ENCODE data around the gene TRAF3IP3. TPM values are rescaled to one million over a fixed set of nuclear protein-coding genes. Genes with fewer than 3 reads are reported as not detected.

TRAF3IP3 gene
- total RNA-seq, 1 experiment from 2014 or later = not detected

DNA sequence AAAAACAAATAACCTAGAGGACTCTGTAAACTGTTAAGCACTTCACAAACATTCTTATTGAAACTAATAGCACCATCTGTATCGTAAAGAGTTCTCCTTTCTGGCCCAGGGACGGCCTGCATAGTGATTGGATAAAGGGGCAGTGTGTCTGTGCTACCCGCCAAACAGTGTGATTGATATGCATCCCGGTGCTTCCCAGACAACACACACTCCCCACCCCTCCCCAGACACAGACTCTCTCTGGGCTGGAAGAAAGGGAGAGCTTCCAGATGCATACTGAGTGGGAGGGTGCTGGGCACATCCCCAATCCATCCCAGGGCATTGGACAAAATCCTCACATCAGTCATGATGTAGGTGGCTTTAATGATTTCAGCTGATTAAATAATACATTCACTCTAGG, 47.6 kb upstream of the TRAF3IP3 start:
- DNase-seq = no peak
- Mint-ChIP-seq H3K9me3 (ENCODE audit: unreplicated experiment) (no peaks in the 10 kb centered on the region), H3K36me3 (ENCODE audit: insufficient read depth, unreplicated experiment) (no peaks in the 10 kb centered on the region), H3K27me3 (ENCODE audit: insufficient read depth, unreplicated experiment) (peaks cover 14% of the 10 kb centered on the region), H3K4me3 (ENCODE audit: unreplicated experiment) (no peak overlapping the region), H3K4me1 (ENCODE audit: low read depth, unreplicated experiment) (no peaks in the 10 kb centered on the region), H3K27ac (ENCODE audit: unreplicated experiment) (no peak overlapping the region)
- H3K9me3 ChIP-seq = no peaks in the 10 kb centered on the region
- H3K4me3 ChIP-seq (ENCODE audit: low read depth, low read length) = no peak overlapping the region
- no peaks in the 10 kb centered on the region for H3K4me1 ChIP-seq
- no peak for TF ChIP-seq CTCF (IDR thresholded peaks at IDR 0.05; ENCODE audit: insufficient read depth in 1 of 2, low read depth in 1 of 2, low read length in 1 of 2, severe bottlenecking in 1 of 2, unreplicated experiment in 1 of 2)
- H3K36me3 ChIP-seq (ENCODE audit: control insufficient read depth, insufficient read depth, low read length) = no peaks in the 10 kb centered on the region
- POLR2A ChIA-PET = no interaction called here
- CTCF ChIA-PET = no interaction called here
- BruUV-seq (replicated peaks) = no TSS peak
- intact Hi-C loops (cut with micrococcal nuclease; ENCODE audit: unreplicated experiment) = no loop called here
- no peaks in the 10 kb centered on the region for H3K27me3 ChIP-seq (replicated peaks; ENCODE audit: control insufficient read depth, insufficient read depth, low read length)

DNA sequence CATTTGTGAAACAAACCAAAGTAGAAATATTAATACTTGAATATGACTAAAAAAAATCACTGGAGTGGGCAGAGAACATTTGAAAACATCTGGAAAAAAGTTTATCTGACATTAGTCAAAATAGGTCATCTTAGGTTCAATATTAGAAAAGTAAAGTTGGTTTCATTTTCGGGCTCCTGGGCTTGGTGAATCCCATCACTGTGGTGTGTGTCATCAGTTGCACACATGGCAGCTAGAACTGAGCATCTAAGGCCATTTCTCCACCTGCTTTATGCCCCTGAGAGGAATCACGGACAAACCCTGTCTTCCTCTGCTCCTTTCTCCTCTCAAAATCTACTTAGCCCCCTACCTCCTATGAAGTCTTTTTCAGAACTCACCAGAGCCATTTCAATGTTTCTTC, 45.8 kb upstream of the TRAF3IP3 start:
- Histone ChIP-seq H3K4me1 (no peaks in the 10 kb centered on the region), H3K27me3 (replicated peaks; ENCODE audit: control insufficient read depth, insufficient read depth, low read length) (no peaks in the 10 kb centered on the region), H3K9me3 (no peaks in the 10 kb centered on the region), H3K36me3 (ENCODE audit: control insufficient read depth, insufficient read depth, low read length) (no peaks in the 10 kb centered on the region), H3K4me3 (ENCODE audit: low read depth, low read length) (no peak overlapping the region)
- Mint-ChIP-seq H3K27me3 (ENCODE audit: insufficient read depth, unreplicated experiment) (peaks cover 4% of the 10 kb centered on the region), H3K36me3 (ENCODE audit: insufficient read depth, unreplicated experiment) (no peaks in the 10 kb centered on the region), H3K27ac (ENCODE audit: unreplicated experiment) (no peak overlapping the region), H3K4me1 (ENCODE audit: low read depth, unreplicated experiment) (no peaks in the 10 kb centered on the region), H3K9me3 (ENCODE audit: unreplicated experiment) (no peaks in the 10 kb centered on the region), H3K4me3 (ENCODE audit: unreplicated experiment) (no peak overlapping the region)
- BruUV-seq (replicated peaks) = no TSS peak
- intact Hi-C loops (cut with micrococcal nuclease; ENCODE audit: unreplicated experiment) = no loop called here
- ChIA-PET CTCF (no interaction called here), POLR2A (no interaction called here)
- no peak for TF ChIP-seq CTCF (IDR thresholded peaks at IDR 0.05; ENCODE audit: insufficient read depth in 1 of 2, low read depth in 1 of 2, low read length in 1 of 2, severe bottlenecking in 1 of 2, unreplicated experiment in 1 of 2)
- DNase-seq = no peak

GRCh38 chr1:209710847-209711246, 45.0 kb upstream of the TRAF3IP3 start:
- BruUV-seq (replicated peaks) = no TSS peak
- H3K4me3 ChIP-seq (ENCODE audit: low read depth, low read length) = no peak overlapping the region
- Mint-ChIP-seq H3K36me3 (ENCODE audit: insufficient read depth, unreplicated experiment) (no peaks in the 10 kb centered on the region), H3K4me3 (ENCODE audit: unreplicated experiment) (no peak overlapping the region), H3K27ac (ENCODE audit: unreplicated experiment) (no peak overlapping the region), H3K9me3 (ENCODE audit: unreplicated experiment) (no peaks in the 10 kb centered on the region), H3K27me3 (ENCODE audit: insufficient read depth, unreplicated experiment) (peaks cover 8% of the 10 kb centered on the region), H3K4me1 (ENCODE audit: low read depth, unreplicated experiment) (no peaks in the 10 kb centered on the region)
- DNase-seq = no peak
- H3K27me3 ChIP-seq (replicated peaks; ENCODE audit: control insufficient read depth, insufficient read depth, low read length) = no peaks in the 10 kb centered on the region
- ChIA-PET CTCF (no interaction called here), POLR2A (no interaction called here)
- no peak for TF ChIP-seq CTCF (IDR thresholded peaks at IDR 0.05; ENCODE audit: insufficient read depth in 1 of 2, low read depth in 1 of 2, low read length in 1 of 2, severe bottlenecking in 1 of 2, unreplicated experiment in 1 of 2)
- intact Hi-C loops (cut with micrococcal nuclease; ENCODE audit: unreplicated experiment) = no loop called here
- H3K36me3 ChIP-seq (ENCODE audit: control insufficient read depth, insufficient read depth, low read length) = no peaks in the 10 kb centered on the region
- no peaks in the 10 kb centered on the region for H3K4me1 ChIP-seq
- H3K9me3 ChIP-seq = no peaks in the 10 kb centered on the region

All from Caco-2 (cell line).